Testis (tissue), 2 donors: Measurements from ENCODE around the gene PARD6B.

Experiments
- CTCF ChIP-seq, 3 experiments: fragments of 450-650 bp in 2 of 3; fragments of 200-600 bp in 1 of 3; sonication (generic) in 1 of 3; IDR thresholded peaks; one replicate each; pipeline ENCODE4 v1.5.1; 2016 to 2019; ENCODE audit warnings: antibody characterized with exemption in 3 of 3, mild to moderate bottlenecking in 2 of 3, moderate library complexity in 1 of 3
- POLR2A ChIP-seq: fragments of 450-650 bp; IDR thresholded peaks from one replicate; pipeline ENCODE4 v1.6.1; 2017; ENCODE audit warnings: antibody characterized with exemption, mild to moderate bottlenecking, moderate library complexity

- TF ChIP-seq CTCF (IDR thresholded peaks at IDR 0.05) (no peak), POLR2A (no peak)
Observed at GRCh38 chr20:50689864-50690649, 41.3 kb upstream of the PARD6B start.
